Parathyroid adenoma (tissue), 2 donors: Measurements from ENCODE around the gene MST1R.

Experiments
- H2AFZ ChIP-seq: fragments of 300-600 bp; sonication (generic); one replicate; pipeline ENCODE4 v1.7.0; 2017; ENCODE audit warnings: antibody characterized with exemption, mild to moderate bottlenecking
- H3K27ac ChIP-seq: fragments of 300-600 bp; sonication (generic); one replicate; pipeline ENCODE4 v1.7.0; 2017
- H3K27me3 ChIP-seq: fragments of 300-600 bp; sonication (generic); one replicate; pipeline ENCODE4 v1.7.0; 2017; ENCODE audit warnings: low read length; ENCODE audit not compliant: control insufficient read depth, insufficient read depth
- H3K36me3 ChIP-seq: fragments of 300-600 bp; sonication (generic); one replicate; pipeline ENCODE4 v1.7.0; 2017; ENCODE audit warnings: low read length; ENCODE audit not compliant: control insufficient read depth, insufficient read depth
- H3K4me1 ChIP-seq: fragments of 300-600 bp; sonication (generic); one replicate; pipeline ENCODE4 v1.7.0; 2017; ENCODE audit warnings: control low read depth
- H3K4me2 ChIP-seq: fragments of 300-600 bp; sonication (generic); one replicate; pipeline ENCODE4 v1.7.0; 2017; ENCODE audit warnings: low read length
- H3K4me3 ChIP-seq: fragments of 300-600 bp; sonication (generic); one replicate; pipeline ENCODE4 v1.7.0; 2017; ENCODE audit warnings: low read depth, low read length
- H3K79me2 ChIP-seq: fragments of 300-600 bp; sonication (generic); one replicate; pipeline ENCODE4 v1.7.0; 2017; ENCODE audit warnings: control low read depth
- H3K9ac ChIP-seq: fragments of 300-600 bp; sonication (generic); one replicate; pipeline ENCODE4 v1.7.0; 2017; ENCODE audit warnings: mild to moderate bottlenecking
- H3K9me3 ChIP-seq: fragments of 300-600 bp; sonication (generic); one replicate; pipeline ENCODE4 v1.7.0; 2017; ENCODE audit warnings: low read length; ENCODE audit not compliant: control insufficient read depth
- CTCF ChIP-seq: fragments of 300-600 bp; sonication (generic); IDR thresholded peaks from one replicate; pipeline ENCODE4 v1.7.0; 2017; ENCODE audit warnings: antibody characterized with exemption, mild to moderate bottlenecking
- donor health status: primary hyperparathyroidism.

The MST1R gene

DNA sequence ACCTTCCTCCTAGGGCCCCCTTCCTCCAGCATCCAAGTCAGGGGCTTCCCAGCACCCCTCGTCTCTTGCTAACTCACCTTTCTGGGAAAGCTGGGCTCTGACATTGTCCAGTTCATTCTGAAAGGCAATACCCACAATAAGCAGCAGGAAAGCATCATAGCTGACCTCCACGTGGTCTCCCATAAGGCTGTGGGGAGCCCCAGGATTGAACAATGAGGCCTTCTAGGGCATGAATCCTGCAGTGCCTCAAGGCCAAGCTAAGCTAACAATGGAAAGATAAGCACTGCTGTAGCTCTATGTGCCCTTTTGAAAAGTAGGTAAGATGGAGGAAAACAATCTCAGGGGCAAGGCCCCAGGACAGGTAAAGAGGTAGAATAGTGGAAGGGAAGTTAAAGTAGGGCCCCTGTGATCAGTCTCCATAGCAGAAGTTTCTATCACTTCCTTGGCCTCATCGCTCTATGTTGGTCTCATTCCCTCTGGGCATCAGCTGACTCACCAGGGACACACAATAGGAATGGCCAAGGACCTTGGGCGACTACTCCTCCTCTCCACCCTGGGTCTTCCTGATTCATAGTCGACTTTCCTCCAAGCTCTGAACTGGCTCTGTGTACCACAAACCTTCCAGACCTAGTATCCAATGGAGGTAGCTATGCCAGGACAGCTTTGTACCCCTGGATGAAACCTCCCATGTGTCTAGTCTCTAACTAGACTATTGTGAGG lies 59.0 kb downstream of the MST1R start:
- Histone ChIP-seq H3K27ac (no peak overlapping the region), H3K4me3 (no peak overlapping the region), H2AFZ (no peak overlapping the region), H3K27me3 (no peaks in the 10 kb centered on the region), H3K9me3 (no peaks in the 10 kb centered on the region), H3K36me3 (no peaks in the 10 kb centered on the region), H3K4me1 (no peaks in the 10 kb centered on the region), H3K4me2 (no peak overlapping the region), H3K9ac (no peak overlapping the region), H3K79me2 (no peaks in the 10 kb centered on the region)
- no peak for TF ChIP-seq CTCF

DNA sequence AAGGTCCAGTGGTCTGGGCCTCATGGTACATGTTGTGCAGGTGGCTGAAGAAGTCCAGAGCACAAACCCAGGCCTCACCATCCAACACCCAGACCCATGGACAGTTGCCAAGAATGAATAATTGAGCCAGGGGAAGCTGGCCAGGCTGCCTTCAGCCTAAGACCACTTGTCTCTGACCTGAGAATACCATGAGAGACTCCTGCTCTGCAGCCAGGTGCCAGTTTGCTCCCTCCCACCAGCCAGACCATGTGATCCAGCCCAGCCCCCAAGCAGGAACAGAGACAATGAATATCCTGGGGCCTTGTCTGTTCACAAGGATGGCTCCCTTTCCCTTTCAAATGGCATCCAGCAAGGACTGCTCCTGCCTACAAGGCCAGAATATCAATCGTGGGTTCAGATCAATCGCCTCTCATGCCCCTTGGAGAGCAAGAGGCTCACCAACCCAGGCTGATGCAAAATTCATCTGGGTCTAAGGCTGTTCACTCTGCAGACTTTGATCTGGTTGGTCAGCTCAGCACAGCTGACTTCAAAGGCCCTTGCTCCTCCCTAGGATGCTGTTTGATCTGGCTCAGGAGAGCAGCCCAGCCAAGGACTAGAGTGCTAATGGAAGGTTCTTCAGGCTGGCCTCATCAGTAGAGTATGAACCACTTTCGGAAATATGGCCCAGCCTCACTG lies 60.7 kb downstream of the MST1R start:
- Histone ChIP-seq H3K79me2 (no peaks in the 10 kb centered on the region), H3K27me3 (no peaks in the 10 kb centered on the region), H3K4me2 (no peak overlapping the region), H3K27ac (no peak overlapping the region), H2AFZ (no peak overlapping the region), H3K9ac (no peak overlapping the region), H3K9me3 (no peaks in the 10 kb centered on the region), H3K4me3 (no peak overlapping the region), H3K4me1 (no peaks in the 10 kb centered on the region), H3K36me3 (no peaks in the 10 kb centered on the region)
- TF ChIP-seq CTCF = no peak

DNA sequence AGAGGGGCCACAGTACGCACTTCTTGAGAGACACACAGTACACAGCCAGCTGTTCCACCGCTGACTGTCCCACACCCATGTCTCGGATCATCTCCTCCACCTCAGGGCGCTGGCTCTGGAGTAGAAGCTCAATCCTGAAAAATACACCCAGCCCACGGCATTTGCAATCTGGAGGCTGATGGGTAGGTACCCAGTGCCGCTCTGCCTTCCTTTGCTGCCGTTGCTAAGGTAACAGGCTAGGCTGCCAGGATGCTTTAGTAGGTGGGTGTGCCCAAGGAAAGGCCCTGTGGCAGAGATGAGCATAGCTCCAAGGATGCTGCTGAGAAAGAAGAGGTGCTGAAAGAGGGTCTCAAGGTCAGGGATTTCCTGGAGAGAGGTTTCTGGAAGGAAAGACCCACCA lies 61.9 kb downstream of the MST1R start:
- no peak overlapping the region for H2AFZ ChIP-seq
- H3K4me2 ChIP-seq = no peak overlapping the region
- no peaks in the 10 kb centered on the region for H3K4me1 ChIP-seq
- no peak overlapping the region for H3K4me3 ChIP-seq
- no peaks in the 10 kb centered on the region for H3K36me3 ChIP-seq
- H3K9me3 ChIP-seq = no peaks in the 10 kb centered on the region
- no peak overlapping the region for H3K9ac ChIP-seq
- H3K79me2 ChIP-seq = no peaks in the 10 kb centered on the region
- no peaks in the 10 kb centered on the region for H3K27me3 ChIP-seq
- no peak overlapping the region for H3K27ac ChIP-seq
- TF ChIP-seq CTCF = no peak

GRCh38 chr3:49841126-49841696 lies 62.5 kb downstream of the MST1R start:
- no peak overlapping the region for H2AFZ ChIP-seq
- H3K4me3 ChIP-seq = no peak overlapping the region
- no peak overlapping the region for H3K9ac ChIP-seq
- H3K9me3 ChIP-seq = no peaks in the 10 kb centered on the region
- no peaks in the 10 kb centered on the region for H3K27me3 ChIP-seq
- H3K36me3 ChIP-seq = no peaks in the 10 kb centered on the region
- no peak for TF ChIP-seq CTCF
- no peaks in the 10 kb centered on the region for H3K79me2 ChIP-seq
- no peaks in the 10 kb centered on the region for H3K4me1 ChIP-seq
- no peak overlapping the region for H3K27ac ChIP-seq
- H3K4me2 ChIP-seq = no peak overlapping the region
